SK-N-MC (cell line): ENCODE data around the gene EPM2AIP1.

ENCODE experiments used
- EZH2 ChIP-seq: fragments of 200-600 bp; sonication (generic); IDR thresholded peaks from one replicate; pipeline ENCODE4 v1.6.1; 2017; ENCODE audit warnings: antibody characterized with exemption
- FOXP2 ChIP-seq: optimal IDR thresholded peaks from 2 replicates; pipeline ENCODE3; 2011; ENCODE audit warnings: mild to moderate bottlenecking, moderate library complexity; ENCODE audit not compliant: insufficient read depth; ENCODE audit errors: extremely low read length, control extremely low read depth
- POLR2AphosphoS5 ChIP-seq: IDR thresholded peaks from 2 replicates; pipeline ENCODE4 v1.6.1; 2012; ENCODE audit warnings: mild to moderate bottlenecking, low read depth, low read length, borderline replicate concordance

DNA sequence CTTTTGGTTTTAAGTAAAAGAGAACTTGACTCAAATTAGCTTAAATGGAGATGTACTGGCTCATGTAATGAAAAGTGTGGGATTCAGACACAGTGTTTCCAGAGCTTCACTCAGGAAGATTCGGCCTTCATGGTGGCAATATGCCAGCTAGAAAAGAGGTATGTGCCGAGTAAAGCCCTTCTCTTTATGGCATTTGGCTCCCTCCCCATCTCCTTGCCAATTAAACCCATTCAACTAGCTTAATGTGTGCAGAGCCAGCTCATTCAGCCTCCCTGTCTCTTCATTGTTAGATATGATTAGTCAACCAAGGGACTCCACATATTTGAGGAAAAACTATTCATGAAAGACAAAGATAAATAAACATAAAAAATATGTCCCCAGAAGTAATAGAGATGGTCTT, 33.1 kb downstream of the EPM2AIP1 start:
- TF ChIP-seq POLR2AphosphoS5 (no peak), EZH2 (no peak), FOXP2 (no peak)
